Activated T-helper 9 cell treated with anti-CD3 and anti-CD28 coated beads, Interleukin-2, amount 50 U/mL, for 16 hours (primary cell): ENCODE data around the gene RBM20.
"Not testable (repeated sequence)": the region's sequence is repeated elsewhere in the genome, so short reads cannot be mapped to it uniquely, and the experiment has no call there.

Source experiments
- DNase-seq: peaks from one replicate; pipeline ENCODE4 v3.0.0-alpha.2; 2020; ENCODE audit warnings: low read depth

RBM20 gene

DNA sequence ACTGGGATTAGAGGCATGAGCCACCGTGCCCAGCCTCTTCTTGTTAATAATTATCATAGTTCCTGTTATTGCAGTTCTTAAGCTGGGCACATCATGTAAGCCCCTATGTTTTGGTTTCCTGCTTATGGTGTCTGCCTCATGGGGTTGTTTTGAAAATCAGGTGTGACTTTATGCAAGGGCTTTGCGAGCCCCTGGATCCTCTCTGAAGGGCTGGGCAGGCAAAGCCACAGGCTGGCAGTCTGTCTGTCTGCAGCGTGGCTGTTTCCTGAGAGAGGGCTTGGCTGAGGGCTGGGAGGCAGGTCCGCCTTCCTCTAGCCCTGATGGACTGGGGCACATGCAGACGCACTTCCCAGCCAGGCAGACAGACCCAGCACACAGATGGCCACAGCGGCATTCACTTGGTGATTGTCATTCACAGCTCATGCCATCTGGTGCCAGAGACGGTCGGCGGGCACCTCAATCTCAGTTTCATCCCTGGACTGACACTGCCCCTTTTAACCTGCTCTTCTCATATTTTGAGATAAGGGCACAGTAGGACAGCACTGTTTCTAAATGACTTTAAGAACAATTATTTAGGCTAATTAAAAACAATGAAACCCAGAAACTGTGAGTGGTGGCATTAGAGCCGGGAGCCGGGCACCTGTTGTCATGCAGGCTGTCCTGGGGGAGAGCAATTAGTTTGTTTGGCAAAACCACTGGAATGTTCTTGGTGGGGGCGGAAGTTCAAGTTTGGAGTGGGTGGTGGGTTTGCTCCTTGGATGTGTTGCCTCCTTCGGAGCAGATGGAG is 35.5 kb downstream of the RBM20 start:
- no peak for DNase-seq

DNA sequence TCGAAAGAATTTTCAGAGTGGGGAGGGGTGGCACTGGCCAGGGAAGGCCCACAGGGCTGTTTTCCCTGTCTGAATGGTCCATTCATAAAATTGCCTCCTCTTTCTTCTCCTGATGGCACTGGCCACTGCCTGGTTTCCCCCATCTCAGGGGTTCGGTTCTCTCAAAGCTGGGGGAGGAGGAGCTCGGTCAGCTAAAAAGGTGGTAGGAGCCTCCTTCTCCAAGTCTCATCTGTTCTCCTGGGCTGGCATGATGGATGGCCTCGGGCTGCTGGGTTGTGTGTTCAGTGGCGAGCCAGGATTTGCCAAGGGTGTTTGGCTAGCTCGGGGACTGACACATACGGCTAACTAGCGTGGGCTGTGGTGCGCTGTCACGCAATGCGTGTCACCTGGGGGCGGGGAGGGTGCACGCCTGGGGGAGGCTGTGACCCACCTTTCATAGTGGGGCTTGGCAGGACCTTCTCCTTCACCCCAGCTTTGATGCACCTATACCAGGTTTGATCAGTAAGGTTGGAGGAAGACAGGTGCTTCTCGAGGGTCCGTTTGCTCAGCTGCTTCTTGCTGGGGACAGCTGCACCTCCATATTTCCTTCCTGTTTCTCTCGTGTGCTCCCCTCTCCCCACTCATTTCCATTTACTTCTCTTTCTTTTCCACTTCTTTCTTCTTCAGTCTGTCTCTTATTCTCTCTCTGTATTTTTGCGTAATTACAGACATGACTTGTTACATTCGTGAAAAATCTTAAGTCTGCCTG is 36.3 kb downstream of the RBM20 start:
- no peak for DNase-seq

DNA sequence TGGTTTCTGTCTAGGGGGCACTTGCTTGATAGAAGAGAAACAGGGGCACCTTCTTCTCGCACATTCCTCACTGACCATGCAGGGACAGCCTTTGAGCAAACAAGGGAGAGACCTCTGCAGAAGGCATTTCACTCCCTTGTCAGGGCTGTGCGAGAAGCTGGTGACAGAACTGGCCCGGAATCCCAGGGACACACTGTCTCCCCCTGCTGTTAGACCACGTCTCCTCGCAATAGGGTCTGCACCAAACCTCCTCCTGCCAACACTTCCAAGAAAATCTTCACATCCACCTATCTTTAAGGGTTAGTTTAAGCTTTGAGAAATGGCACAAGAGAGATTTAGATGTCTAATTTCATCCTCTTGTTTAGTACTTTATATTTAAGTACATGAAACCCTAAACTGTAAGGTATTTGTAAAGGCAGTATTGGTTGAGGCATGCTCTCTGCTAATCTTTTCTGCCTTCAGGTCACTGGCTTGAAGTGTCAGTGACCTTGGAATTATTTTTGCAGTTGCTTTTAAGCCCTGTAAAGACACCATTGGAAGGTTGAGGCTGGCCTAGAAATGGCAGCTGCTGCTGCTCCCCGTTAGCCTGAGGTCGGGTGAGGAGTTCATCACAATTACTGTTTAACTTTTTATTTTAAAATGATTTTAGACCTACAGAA is 37.0 kb downstream of the RBM20 start:
- DNase-seq: no peak

DNA sequence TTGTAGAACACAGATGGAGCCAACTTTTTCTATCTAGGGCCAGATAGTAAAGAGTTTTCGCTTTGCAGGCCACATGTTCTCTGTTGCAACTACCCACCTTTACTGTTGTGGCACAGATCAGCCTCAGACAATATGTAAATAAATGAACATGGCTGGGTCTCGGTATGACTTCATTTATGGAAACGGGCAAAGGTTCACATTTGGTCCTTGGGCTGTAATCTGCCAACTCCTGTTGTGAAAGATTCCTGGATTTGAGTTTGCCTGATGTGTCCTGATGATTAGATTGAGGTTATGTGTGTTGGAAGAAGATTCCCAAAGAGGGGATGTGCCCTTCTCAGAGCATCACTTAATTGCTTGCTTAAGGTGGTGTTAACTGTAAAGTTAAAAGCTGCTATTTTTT is 38.2 kb downstream of the RBM20 start:
- no peak for DNase-seq

DNA sequence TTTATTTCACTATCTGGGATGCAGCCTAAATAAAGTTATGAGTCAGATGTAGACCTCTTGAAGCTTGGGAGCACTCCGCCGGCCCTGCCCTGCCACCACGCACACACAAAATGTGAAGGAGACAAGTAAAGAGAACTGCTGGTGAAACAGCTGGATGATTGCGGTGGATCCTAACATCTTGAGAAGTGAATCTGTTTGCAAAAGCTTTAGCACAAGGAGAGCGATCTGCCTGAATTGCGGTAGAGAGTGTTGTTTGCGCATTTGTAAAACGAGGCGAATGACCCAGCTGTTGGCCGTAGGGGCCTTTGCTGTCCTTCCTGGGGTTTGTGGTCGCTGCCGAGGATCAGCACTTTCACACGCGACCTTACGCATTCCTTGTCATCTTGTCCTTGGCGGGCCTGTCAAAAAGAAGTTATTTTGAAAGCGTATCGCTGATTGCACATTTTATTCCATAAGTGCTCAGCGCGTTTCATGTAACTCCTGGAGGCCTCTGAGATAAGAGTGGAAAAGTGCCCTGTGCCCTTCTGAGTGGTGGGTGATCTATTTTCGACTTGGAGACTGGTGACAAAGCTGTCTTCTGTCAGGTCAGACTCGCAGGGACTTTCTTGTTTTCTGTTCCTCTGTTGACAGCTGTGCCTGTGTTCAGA is 40.8 kb downstream of the RBM20 start:
- DNase-seq: no peak

DNA sequence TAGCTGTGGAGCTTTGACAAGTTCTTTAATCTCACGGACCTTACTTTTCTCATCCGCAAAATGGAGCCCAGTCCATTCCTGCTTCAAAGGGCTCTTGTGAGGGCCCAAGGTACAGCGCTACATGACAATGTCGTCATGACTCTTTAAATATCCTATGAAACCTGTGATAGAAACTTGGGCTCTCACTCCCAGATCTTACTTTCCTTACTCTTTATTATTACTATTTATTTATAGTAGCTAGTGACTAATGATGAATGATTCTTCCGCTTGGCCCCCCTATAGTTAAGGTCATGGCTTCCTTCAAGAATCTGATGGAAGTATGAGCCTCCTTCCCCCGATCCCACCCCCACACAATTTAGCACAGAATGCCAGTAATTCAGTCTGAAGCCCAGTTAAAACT is 41.9 kb downstream of the RBM20 start:
- DNase-seq: no peak

DNA sequence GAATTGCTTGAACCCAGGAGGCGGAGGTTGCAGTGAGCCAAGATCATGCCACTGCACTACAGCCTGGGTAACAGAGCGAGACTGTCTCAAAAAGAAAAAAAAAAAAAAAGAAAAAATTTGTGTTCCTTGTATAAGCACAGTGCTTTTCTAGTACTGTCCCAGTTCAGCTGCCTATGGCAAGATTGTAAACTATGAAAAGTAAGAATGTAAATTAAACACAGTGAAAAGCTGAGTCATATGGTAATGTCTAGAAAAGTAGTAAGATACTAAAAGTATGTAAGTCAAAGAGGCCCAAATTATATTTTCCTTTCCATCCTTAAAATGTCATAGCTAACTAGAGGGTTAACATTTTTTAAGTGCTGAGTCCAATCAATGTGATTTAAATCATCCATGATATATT is 42.8 kb downstream of the RBM20 start:
- DNase-seq: no peak

DNA sequence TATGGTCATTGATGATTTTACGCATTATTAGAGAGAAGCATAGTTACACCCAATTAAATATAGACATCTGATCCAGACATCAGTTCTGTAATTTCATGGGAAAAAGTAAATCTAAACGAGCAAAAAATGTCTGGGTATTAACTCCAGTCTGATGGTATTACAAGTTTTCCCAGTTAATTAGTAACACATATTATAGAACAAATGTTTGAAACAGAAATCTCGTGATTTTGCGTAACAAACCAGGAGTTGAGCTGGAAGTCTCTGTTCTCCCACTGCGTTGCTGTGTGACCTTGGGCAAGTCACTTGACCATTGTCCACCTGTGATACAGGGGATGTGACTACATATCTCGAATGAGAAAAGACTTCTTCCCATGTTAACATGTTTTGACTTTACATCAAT is 43.3 kb downstream of the RBM20 start:
- no peak for DNase-seq

DNA sequence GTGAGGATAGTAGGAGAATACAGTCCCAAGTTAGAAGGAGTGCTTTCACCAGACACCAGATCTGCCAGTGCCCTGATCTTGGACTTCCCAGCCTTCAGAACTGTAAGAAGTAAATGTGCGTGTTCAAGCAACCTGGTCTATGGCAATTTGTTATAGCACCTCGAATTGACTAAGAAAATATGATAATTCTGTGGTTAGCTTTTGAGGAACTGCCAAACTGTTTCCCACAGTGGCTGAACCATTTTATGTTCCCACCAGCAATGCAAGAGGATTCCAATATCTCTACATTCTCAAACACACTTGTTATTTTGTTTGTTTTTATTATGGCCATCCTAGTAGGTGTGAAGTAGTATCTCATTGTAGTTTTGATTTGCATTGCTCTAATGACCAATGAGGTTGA is 47.0 kb downstream of the RBM20 start:
- DNase-seq: no peak

DNA sequence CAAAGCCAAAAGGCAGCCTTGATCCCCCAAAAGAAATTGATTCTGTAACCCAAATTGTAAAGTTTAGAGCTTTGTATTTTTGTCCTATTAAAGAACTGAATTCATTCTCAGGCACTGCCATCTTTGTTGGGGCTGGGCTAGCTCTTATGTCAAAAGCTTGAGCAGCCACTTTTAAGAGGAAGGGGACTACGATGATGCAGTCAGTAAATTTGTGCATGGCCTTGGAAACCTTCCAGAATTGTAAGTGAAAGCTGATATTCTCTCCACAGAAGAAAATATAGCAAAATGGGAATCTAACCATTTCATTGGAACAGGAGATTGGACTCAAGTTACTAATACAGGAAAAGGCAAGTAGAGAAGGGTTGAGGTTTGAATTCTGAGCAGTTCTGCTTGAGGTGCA is 50.1 kb downstream of the RBM20 start:
- no peak for DNase-seq

DNA sequence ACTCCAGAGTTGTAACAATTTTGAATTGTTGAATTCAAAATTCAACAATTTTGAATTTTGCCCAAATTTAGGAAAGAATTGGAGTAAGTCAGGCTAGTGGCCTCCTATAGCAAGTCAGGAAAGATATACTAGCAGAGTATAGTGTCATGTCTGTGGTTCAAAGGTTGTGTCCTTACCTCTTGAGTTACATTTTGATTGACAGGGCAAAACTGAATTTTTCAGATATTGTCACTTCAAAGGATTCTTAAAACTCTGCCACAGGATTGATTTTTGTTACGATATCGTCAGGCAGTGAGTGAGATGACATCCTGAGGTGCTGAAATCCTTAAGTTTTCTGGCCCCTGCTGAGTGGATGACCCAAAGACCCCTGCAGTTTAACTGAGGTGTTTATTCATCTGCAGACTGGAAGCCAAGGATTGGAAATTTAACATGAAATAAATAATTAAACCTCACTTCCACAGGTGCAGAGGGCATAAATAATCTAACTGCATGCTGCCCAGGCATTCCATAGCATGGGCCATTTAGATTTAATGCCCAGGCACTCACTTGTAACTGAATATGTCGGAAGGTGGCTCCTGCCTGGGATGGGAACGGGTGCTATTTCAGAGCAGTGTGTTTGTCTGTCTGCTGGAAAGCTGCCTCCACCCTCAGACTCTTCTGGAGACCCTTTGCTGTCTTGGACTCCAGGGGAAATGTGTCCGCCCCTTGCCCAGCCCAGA is 50.8 kb downstream of the RBM20 start:
- no peak for DNase-seq

DNA sequence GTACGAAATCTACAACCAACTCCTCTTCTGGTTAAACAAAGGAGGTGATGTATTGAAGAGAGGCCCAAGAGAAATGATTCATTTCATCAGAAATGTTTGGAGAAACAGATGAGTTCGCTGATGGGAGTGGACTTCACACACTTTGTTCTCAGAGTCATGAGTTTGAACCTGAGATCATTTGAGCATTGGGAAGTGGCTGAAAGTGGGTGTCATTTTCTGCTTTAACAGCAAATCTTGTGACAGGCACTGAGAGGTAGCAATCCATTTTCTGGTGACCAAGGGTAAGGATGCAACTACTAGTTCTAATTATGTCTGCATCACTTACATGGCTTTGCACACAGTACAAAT is 51.4 kb downstream of the RBM20 start:
- DNase-seq: no peak

DNA sequence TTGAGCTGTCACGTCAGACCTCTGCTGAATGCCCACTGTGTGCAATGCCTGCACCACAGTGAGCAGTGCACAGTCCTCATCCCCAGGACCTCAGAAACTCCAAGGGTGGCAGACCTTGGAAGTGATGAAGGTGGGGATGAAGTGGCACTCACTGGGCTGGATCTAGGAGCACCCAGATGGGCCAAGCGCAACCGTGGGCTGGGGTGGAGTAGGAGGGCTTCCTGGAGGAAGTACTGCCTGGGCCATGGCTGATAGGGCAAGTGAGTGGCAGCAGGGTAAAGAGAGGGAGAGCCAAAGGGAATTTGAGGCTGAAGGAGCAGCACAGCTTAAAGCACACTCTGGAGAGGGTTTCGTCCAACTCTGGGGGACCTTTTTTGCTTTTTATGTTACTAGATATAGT is 52.3 kb downstream of the RBM20 start:
- DNase-seq: no peak

DNA sequence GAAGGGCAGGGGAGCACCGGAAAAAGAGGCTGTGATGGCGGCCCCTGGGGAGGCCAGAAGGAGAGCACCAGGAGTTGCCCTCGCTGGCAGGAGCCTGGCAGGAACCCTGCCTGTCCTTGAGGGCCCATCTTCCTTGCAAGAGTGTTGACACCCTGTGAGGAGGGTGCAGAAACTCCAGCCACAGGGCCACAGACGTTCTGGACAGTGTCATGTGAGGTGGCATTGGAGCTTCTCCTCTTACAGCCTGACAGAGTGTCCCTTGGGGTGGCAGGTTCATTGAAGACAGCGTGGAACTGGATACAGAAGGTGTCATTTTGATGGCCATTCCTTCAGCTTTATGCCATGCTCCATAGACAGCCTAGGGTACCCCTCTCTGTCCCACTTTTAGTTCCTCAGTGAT is 54.2 kb downstream of the RBM20 start:
- no peak for DNase-seq

DNA sequence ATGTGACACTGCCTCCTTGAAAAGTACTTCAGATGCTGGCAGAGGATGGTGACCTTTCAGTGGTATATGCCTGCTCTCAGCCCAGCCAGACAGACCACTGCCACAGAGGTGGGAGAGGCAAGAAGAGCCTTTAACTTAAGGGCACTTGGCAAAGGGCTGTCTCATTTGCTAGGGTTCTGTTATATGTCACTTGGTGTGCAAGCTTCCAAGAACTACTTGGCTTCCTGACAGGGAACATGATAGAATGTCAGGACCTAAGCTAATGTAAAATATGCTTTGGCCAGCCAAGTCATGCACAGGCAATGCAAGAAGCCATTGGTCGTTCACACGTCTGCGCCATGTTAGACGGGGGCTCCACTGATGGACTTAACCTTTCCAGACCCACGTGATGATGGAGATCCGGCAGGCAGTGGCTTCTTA is 54.7 kb downstream of the RBM20 start:
- no peak for DNase-seq

DNA sequence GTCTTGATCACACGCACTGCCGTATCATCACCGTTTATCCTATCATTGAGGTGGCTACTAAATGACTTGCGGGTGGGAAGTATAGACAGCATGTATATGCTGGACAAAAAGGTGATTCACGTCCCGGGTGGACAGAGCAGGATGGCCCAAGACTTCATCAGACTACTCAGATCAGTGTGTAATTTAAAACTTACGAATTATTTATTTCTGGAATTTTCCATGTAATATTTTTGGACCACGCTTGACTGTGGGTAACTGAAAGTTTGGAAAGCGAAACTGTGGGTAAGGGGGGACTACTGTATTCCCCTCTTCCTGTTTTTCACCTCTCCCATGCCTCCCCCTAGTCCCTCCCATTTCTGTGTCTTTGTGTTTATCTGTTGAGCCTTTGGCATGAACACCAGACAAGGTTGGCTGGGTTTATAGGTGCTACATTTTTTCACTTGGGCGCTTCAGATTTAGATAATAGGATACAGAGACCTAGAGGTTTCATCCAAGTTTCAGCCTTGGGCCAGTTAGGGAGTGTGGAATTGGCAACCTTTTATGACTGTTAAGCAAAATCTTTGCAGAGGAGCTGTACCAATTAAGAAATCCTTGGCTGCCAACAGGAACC is 55.8 kb downstream of the RBM20 start:
- no peak for DNase-seq

DNA sequence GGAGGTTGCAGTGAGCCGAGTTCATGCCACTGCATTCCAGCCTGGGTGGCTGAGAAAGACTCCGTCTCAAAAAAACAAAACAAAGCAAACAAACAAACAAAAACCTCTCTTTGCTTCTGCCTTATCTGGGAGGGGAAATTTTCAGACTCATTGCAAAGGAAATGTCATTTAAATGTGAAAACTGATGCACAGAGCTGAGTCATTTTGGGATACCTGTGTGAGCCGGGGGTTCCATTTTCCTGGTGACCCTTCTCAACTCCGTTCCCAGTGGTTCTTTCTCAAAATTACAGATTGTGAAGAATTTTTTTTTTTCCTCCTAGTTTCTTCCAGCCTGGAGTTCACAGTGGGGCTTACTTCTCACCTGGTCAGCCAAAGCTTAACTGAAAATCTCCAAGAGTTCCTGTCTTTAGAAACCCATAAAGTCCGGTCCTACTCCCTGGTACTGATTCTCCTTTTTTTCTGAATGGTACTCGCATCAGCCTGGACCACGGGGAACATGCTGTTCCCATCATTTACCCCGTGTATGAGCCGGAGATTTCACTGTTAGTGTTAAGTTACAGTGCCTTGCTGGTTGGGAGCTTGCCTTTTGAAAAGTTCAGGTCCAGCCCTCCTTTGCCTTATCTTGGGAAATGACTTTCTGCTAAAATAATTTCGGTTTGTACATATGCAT is 56.9 kb downstream of the RBM20 start:
- DNase-seq: no peak

DNA sequence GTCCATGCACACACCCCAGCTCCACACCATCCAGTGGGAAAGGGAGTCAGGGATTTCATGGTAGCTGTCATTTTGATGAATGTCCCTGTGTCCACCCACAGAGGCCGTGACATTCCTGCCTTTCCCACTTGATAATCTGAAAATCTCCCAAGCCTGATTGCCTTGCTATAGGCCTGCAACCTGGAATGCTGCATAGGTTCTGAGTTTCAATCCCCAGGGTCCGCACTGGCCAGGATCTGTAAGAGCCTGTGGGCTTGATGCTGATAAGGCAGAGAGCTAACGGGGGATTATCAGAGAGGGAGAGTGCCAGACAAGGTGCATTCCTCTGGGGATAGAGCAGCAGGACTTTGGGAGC is 57.5 kb downstream of the RBM20 start:
- DNase-seq: no peak

DNA sequence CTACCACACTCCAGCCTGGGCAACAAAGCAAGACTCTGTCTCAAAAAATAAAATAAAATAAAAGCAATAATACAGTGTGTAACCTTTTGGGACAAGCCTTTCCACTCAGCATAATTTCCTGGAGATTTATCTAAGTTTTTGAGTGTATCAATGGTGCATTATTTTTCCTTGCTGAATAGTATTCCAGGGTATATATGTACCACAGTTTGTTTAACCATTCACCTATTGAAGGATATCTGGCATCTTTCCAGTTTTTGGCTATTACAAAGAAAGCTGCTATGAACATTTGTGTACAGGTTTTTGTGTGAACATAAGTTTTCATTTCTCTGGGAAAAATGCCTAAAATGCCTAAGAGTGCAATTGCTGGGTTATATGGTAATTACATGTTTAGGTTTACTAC is 59.9 kb downstream of the RBM20 start:
- DNase-seq: no peak

DNA sequence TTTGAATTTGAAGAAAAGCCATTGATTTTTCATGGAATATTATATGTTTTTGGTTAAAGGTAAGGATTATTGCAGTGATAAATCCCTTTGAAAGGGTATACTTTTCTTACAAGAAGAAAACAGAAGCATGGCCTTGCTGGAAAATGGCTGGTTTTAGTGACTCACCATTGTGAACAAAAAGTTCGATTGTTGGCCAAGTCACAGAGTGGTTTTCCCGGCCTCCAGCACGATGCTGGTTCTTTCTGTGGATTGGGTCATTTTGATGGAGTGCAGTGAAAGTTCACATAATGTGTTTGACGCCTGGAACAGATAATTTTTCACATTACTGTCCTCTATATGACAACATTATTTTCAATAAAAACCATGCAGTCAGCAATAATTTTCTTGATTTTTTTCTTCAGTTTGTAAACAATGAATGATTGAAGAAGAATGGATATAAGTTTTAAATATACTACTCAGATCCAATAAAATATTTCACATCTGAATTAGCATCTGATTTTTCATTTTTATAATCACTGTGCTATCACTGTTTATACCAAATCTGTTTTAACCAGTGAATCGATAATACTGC is 60.9 kb downstream of the RBM20 start:
- no peak for DNase-seq

DNA sequence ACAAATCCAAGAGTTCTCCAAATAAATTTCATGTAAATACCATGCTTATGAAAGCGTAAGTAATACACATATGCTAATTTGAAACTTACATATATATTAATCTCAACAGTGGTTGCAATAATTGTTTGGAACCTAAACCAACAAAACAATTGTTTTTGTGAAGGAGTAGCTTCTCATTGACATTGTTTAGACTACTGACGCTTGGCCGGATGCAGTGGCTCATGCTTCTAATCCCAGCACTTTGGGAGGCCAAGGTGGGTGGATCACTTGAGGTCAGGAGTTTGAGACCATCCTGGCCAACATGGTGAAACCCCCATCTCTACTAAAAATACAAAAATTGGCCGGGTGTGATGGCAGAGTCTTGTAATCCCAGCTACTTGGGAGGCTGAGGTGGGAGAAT is 61.5 kb downstream of the RBM20 start:
- not testable (repeated sequence) for DNase-seq
